Measurements from ENCODE around the gene ACTA2.
"Not testable (repeated sequence)": the region's sequence is repeated elsewhere in the genome, so short reads cannot be mapped to it uniquely, and the experiment has no call there.

ACTA2 gene

DNA sequence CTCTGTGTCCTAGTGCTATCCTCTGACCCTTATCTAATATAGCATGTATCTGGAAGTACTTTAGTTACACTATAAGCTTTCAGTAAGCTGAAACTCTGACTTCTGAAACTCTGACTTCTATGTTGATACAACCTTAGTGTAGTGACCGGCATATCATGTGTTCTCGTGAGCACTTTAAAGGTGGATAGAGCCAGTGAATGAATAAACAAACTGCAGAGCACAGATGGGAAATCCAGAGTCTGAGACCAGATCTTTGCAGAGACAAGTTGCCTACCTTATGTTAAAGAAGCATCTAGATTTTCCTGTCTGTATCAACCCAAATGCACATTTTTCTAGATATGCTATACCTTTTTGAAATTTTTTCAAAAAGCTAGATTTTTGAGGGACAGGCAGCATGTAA, 3.5 kb downstream of the ACTA2 start:
- no peak for DNase-seq (ENCODE audit: low read depth)

DNA sequence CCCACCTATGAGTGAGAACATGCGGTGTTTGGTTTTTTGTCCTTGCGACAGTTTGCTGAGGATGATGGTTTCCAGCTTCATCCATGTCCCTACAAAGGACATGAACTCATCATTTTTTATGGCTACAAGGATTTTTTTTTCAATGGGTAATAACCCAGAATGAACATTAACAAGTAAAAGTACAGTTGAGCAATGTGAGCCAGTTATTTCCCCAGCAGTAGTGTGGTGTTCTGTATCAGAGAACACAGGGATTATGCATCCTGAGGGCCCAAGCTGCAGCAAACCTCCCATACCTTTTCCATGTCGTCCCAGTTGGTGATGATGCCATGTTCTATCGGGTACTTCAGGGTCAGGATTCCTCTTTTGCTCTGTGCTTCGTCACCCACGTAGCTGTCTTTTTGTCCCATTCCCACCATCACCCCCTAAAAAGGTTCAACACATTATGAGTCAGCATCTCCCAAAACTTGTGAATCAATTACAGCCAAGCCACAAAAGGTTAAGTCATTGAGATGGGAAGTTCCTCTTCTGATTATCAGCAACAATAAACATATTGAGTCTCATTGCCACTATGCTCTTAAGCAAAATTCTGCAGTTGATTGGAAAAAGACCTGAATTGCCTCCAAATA, 5.5 kb downstream of the ACTA2 start:
- DNase-seq (ENCODE audit: low read depth): no peak

DNA sequence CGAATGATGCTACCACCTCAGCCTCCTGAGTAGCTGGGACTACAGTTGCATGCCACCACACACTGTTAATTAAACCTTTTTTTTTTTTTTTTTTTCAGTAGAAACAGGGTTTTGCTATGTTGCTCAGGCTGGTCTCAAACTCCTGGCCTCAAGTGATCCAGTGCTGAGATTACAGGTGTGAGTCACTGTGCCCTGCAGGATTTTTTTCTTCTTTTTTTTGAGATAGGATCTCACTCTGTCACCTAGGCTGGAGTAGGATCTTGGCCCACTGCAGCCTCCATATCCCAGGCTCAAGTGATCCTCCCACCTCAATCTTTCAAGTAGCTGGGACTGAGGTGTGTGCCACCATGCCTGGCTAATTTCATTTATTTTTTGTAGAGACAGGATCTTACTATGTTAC, 6.4 kb downstream of the ACTA2 start:
- no peak for DNase-seq (ENCODE audit: low read depth)

DNA sequence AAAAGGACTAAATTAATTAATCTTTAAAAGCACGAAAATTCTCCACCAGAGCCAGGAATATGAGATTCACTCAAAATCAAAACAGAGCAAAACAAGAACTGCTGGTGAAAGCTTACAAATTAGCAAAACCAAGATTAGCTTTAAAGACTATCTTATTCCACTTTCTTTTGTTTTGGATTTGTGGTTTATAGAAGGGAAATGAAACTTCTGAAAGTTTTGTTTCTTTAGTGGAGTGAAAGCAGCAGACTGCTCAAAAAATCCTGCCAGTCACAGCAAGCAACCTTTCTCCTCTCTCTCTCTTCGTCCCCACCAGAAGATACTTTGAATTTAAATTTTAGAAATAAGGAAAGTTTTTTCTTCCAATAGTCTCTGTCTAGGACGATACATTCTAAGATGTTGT, 7.8 kb downstream of the ACTA2 start:
- no peak for DNase-seq (ENCODE audit: low read depth)

DNA sequence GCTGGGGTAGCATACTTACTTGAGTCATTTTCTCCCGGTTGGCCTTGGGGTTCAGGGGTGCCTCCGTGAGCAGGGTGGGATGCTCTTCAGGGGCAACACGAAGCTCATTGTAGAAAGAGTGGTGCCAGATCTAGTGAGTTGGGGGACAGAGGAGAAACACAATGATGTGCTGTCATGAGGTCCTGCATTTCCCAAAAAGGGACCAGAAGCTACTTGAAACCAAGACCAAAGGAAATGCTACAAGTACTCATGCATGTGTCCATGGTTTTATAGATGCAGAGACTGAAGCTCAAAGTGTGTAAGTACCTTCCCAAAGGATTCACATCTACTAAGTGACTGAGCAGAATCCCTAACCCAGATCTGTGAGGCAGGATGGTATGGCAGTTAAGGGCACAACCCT, 8.8 kb downstream of the ACTA2 start:
- DNase-seq (ENCODE audit: low read depth): no peak

DNA sequence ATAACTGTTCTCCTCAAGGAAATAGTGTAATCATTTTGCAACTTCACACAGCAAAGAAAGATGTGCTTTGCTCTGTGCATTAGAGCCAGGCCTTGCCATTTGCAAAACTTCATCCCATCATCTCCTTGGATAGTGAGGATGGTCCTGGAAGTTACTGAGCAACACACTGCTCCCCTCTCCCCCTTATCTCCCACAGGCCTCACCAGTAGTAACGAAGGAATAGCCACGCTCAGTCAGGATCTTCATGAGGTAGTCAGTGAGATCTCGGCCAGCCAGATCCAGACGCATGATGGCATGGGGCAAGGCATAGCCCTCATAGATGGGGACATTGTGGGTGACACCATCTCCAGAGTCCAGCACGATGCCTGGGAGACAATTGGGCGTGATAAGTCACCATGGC, 11.5 kb downstream of the ACTA2 start:
- DNase-seq (ENCODE audit: low read depth): no peak

DNA sequence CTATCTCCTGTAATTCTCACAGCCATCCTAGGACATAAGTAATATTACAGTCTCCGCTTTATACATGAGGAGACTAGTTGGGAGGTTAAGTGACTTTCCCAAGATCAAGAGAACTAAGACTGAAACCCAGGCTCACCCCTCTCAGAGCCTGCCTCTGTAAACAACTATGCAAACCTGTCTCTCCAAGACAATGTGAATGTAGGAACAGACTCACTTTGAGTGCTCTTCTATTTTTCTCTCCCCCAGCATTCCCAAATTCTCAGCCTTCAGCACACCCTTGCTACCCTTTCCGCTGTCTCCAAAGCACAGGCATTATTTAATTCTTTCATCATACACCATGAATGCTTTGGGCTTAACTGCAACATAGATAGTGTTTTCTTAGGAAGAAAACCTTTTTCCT, 13.6 kb downstream of the ACTA2 start:
- no peak for DNase-seq (ENCODE audit: low read depth)

DNA sequence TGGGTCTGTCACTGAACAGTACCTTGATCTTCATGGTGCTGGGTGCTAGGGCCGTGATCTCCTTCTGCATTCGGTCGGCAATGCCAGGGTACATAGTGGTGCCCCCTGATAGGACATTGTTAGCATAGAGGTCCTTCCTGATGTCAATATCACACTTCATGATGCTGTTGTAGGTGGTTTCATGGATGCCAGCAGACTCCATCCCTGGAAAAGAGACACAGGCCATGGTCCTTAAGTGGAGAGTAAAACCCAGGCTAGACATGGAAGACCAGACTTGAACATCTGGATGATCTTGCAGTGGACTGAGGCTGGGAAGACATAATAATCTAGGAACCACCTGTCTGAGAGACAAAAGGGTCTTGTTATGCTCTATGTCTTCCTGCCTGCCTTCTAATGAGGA, 14.5 kb downstream of the ACTA2 start:
- DNase-seq (ENCODE audit: low read depth): no peak

DNA sequence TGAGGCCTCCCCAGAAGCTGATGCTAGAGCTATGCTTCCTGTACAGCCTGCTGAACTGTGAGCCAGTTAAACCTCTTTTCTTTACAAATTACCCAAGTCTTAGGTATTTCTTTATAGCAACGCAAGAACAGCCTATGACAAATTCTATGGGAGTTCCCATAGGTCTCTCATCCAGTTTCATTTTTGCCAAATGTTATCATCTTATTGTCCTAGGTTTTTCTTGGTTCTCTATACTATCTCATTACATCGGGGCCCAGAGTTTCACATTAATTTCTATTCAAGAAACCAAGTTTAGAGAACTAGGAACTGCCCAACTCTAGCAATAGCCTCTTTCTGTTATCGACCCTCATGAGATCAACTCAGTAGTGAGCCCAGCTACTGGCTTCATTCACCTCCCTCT, 15.9 kb downstream of the ACTA2 start:
- no peak for DNase-seq (ENCODE audit: low read depth)

DNA sequence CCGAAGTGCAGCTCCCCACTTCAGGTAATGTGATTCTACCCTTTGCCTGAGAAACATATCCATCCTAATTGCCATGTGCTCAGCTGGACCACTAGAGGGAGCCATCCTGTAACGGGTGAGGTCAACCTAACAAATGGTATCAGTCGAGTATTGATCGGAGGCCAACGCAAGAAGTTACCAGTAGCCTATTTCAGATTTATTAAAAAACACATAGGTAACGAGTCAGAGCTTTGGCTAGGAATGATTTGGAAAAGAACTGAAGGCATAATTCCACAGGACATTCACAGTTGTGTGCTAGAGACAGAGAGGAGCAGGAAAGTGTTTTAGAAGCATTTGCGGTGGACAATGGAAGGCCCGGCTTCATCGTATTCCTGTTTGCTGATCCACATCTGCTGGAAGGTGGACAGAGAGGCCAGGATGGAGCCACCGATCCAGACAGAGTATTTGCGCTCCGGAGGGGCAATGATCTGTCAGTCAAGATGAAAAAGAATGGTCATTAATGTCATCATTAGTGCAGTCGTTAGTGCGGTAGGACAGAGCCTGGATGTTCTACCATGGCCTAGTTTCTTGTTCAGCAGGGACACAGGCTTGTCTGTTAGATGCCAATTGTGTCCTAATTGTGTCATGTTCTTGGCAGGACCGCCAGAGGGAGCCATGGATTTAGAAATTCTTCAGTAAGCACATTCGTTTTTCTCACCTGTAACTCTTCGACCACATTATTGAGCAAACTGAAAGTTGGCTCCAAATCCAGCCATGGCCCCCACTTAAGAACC, 17.5 kb downstream of the ACTA2 start:
- DNase-seq (ENCODE audit: low read depth): peak; percentile 44

DNA sequence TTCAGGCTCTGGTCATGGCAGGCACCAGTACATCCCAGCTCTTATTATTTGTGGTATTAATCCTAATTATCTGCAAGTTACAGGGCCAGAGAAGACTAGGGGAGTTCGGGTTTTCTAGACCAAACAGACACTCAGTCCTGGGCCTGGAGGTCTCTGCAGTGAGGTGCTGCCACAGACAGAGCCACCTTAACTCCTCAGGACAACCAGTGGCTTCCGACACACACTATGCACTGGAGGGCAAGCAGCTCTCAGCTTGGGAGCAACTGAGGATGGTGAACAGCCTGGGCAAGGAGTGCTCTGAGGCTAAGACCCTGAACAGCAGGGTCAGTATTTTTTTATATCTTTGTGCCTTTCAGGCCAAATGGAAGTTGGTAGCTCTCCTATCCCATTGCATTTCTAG, 19.0 kb downstream of the ACTA2 start:
- no peak for DNase-seq (ENCODE audit: low read depth)

DNA sequence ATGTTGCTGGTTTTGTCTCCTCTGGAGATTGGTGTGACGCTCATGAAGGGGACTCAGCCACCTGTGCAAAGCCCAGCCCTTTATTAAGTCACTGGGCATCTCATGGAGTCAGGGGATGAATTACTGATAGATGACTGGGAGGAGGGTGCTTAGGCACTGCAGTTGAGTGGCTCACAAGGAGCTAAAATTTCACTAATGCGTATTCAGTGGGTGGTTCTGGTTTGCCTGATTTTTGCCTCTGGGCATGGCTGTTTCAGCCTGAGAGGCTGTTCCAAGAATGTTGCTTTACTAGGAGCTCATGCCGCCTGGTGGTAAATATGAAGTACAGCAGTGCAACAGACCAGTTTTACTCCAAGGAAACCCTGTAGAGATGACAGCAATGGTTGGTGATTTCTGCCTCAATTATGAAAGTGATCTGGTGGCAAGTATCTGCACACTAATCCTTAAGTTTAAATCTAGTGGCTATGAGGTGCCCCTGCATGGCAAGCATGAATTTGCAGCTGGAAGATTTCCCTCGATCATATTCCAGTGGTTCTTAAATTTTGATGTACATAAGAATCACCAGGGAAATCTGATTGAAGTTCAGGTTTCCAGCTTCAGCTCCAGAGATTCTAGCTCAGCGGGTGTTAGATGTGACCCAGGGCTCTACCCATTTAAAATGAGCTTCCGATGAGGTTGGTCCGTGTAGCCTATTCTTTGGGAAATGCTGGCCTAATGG, 19.9 kb downstream of the ACTA2 start:
- DNase-seq (ENCODE audit: low read depth): no peak

DNA sequence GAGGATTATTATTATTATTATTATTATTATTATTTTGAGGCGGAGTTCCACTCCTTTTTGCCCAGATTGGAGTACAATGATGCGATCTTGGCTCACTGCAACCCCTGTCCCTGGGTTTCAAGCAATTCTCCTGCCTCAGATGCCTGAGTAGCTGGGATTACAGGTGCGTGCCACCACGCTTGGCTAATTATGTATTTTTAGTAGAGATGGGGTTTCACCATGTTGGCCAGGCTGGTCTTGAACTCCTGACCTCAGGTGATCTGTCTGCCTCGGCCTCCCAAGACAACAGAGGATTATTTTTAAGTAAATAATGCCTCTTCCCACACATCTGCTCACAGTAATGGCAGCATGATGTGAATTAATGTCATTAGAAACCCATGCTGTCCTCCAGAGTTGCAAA, 20.5 kb downstream of the ACTA2 start:
- DNase-seq (ENCODE audit: low read depth): not testable (repeated sequence)

DNA sequence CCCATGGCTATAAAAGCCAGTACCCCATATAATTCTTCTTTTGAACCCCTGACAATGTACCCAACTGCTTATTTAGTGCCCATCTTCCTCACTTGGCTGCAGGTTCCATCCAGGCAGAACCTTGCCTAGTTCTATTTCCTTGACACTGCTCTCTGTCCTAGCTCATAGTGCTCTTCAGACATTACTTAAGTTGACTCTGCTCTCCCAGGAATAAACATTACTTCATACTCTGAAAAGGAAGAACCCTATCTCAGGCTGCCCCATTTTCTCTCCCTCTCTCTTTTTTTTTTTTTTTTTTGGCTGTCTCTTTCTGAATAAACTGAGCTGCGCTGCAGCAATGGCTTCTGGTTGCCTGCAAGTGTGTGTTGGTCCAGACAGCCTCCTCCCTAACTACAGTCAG, 21.0 kb downstream of the ACTA2 start:
- DNase-seq (ENCODE audit: low read depth): no peak

DNA sequence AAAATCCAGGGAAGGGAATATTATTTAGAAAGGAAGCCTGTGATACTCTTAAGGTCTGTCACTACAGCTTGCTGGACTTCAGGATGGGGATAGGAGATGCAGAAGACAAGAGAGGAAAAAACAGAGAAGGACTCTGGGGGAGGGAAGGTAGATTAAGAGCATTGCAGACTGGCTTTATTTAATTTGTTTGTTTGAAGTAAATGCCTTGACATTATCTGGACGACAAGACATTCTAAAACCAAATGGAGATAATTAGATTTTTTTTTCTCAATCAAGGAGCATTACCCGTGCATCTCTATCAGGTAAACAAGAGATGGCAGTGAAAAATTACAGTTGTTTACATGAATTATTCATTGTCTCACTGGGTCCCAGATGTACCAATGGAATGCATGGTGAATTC, 24.3 kb downstream of the ACTA2 start:
- DNase-seq (ENCODE audit: low read depth): no peak

DNA sequence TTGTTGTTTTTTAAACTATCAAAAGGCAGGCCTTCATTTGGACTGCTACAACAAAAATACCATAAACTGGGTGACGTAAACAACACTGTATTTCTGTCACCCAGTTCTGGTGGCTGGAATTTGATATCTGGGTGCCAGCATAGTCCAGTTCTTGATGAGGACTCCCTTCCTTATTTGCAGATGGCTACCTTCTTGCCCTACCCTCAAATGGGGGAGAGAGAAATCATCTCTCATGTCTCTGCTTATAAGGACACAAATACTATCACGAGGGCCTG, 25.2 kb downstream of the ACTA2 start:
- no peak for DNase-seq (ENCODE audit: low read depth)

DNA sequence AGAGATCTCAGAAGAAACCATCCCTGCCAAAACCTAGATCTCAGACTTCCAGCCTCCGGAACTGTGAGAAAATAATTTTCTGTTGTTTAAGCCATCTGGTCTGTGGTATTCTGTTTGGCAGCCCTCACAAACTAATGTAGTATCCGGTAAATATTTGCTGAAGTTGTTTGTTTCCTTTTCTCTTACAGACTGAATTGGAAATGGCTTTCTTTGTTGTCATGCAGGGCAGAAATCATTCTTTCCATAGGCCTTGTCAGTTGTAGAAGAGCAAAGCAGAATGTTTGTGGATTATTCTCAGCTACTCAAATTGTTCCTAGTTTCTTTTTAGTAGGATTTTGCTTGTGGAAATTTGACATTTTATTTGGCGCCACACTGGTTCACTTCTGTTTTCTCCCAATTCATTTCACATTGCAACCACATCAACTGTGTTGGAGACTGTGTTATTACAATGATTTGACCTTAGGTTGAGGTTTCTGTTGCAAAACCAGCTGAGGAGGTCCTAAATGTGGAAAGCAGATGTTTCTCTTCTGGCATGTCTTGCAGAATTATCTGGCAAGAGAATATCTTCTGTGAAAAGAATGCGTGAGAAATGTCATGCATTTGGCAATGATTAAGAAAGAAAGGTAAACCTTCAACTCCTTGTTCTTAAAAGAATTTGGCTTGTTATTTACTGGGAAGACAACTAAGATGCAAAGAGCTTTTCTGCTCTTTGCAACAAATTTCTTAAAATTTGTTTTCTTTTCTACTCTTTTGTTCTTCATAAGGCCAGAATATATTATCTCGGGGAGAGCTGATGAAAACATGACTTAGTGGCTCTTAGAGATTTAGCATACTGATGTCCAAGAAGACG, 25.8 kb downstream of the ACTA2 start:
- no peak for DNase-seq (ENCODE audit: low read depth)

DNA sequence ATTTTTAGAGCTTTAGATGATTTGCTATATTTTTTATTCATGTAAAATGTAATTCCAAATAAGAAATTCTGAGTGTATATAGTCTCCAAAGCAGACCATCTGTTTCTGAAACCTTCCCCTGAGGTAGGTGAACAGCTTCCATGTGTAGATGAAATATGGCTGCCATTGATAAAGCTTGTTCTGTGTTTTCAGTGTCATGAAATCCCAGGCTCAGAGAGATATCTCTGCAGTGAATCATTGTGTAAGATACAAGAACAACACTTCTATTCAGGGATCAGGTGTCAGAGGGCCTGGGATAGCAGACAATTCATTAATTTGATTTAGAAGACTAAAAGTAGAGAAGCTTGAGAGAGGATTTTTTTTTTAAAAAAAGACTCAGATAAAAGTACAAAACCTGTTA, 29.1 kb downstream of the ACTA2 start:
- no peak for DNase-seq (ENCODE audit: low read depth)

DNA sequence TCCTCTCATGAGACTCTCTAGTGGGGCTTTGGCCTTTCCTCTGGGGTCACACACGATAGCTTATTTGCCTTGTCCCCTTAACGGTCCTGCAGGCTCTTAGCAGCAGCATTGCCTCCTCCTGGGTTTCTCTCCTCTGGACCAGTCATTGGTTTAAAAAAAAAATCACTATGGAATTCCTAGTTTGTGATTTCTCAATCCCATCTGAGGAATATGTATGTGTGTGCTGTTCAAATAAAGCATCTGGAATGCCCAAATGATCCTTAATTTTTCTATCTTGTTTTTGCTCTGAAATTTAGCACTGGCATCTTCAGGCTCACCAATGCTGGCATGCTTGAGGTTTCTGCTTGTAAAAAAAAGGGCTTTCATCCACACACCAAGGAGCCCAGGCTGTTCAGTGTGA, 30.5 kb downstream of the ACTA2 start:
- DNase-seq (ENCODE audit: low read depth): no peak

DNA sequence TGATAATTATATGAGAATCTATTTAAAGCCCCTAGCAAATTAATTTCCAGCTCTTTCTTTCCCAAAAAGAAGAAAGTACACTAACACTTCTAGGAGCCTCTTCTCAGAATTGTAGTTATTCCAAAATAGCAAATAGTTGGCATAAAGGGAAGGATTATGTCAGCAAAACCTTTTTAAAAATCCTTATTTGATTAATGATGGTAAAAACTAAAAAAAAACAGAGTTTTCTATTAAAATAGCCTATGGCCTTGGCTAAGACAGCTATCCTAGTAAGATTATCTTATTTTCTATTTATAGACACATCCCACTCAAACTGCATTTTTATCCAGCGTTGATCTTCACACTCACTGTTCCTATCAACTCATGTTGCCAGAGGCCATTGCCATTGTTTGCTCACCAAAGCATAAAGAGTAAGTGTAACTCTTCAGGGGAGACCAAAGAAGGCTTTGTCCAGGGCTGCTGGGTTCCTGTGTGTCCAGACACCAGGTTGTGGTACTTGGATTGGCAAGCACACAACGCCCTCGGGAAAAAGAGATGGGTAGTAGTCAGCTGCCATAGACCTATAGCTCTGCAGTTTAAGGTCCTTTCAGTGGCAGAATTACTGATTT, 31.5 kb downstream of the ACTA2 start:
- DNase-seq (ENCODE audit: low read depth): no peak

DNA sequence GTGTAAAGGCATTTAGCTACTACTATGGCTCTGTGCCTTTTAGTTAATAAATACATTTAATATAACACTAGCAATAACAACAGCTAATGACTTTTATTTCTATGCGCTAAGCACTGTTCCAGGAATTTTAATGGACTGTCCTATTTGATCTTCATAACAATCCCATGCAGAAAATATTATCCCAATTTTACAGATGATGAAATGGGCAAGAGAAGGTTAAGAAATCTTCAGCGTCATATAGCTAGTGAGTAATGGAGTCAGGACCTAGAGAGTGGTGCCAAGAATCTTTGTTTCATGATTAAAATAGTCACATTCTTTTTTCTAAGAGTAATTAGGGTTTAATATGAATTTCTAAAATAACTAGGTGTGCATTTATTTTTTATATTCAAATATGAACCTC, 32.4 kb downstream of the ACTA2 start:
- no peak for DNase-seq (ENCODE audit: low read depth)

DNA sequence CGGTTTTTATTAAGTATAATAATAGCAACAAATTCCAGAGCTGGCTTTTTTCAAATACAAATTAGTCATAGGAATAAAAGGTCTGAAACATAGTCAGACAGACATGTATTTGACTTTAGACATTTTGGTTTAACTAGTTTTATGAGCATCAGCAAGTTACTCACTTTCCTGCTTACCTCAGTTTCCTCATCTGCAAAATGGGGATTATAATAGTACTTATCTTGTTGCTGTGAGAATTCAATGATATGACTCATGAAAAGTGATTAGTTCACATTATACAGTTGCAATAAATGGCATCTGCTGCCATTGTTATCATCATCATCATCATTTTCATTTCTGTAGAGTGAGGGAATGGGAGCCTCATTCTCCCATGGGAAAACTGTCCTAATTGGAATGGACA, 33.5 kb downstream of the ACTA2 start:
- no peak for DNase-seq (ENCODE audit: low read depth)
